Mesendoderm (in vitro differentiated cells): ENCODE data around the gene TMPRSS2.

Experiments used
- DNase-seq: peaks from one replicate; pipeline ENCODE4 v3.0.0; 2013
- H2AK5ac ChIP-seq: 2 replicates; pipeline ENCODE4 v1.6.1; 2013; ENCODE audit warnings: low read length, inconsistent platforms
- H2BK120ac ChIP-seq: 2 replicates; pipeline ENCODE4 v1.6.1; 2013; ENCODE audit warnings: low read depth, mild to moderate bottlenecking, low read length, moderate library complexity, mixed read lengths
- H2BK15ac ChIP-seq: replicated peaks from 2 replicates; pipeline ENCODE4 v1.6.1; 2013; ENCODE audit warnings: low read depth, mild to moderate bottlenecking, moderate library complexity
- H2BK5ac ChIP-seq: 2 replicates; pipeline ENCODE4 v1.6.1; 2013; ENCODE audit warnings: low read length, inconsistent platforms
- H3K18ac ChIP-seq: 2 replicates; pipeline ENCODE4 v1.6.1; 2013; ENCODE audit warnings: mild to moderate bottlenecking, low read length, mixed read lengths
- H3K23ac ChIP-seq: one replicate; pipeline ENCODE4 v1.6.1; 2013; ENCODE audit warnings: low read length
- H3K27ac ChIP-seq: 2 replicates; pipeline ENCODE4 v1.5.1; 2013; ENCODE audit warnings: low read depth, mild to moderate bottlenecking, inconsistent platforms, low read length, moderate library complexity
- H3K27me3 ChIP-seq: 2 replicates; pipeline ENCODE4 v1.6.1; 2013; ENCODE audit warnings: low read length, control low read depth, mild to moderate bottlenecking, inconsistent platforms; ENCODE audit not compliant: insufficient read depth, poor library complexity
- H3K36me3 ChIP-seq: 2 replicates; pipeline ENCODE4 v1.6.1; 2013; ENCODE audit warnings: low read length, inconsistent platforms; ENCODE audit not compliant: control insufficient read depth, insufficient read depth
- H3K4ac ChIP-seq: one replicate; pipeline ENCODE4 v1.6.1; 2013; ENCODE audit warnings: low read depth, mild to moderate bottlenecking, low read length, moderate library complexity
- H3K4me1 ChIP-seq: 2 replicates; pipeline ENCODE4 v1.6.1; 2013; ENCODE audit warnings: low read depth, low read length, inconsistent platforms; ENCODE audit not compliant: control insufficient read depth
- H3K4me2 ChIP-seq: 2 replicates; pipeline ENCODE4 v1.6.1; 2013; ENCODE audit warnings: low read length
- H3K4me3 ChIP-seq: 2 replicates; pipeline ENCODE4 v1.5.1; 2013; ENCODE audit warnings: mild to moderate bottlenecking, low read length
- H3K56ac ChIP-seq: one replicate; pipeline ENCODE4 v1.6.1; 2013; ENCODE audit warnings: low read length
- H3K79me1 ChIP-seq: 2 replicates; pipeline ENCODE4 v1.6.1; 2013; ENCODE audit warnings: low read length, inconsistent platforms
- H3K79me2 ChIP-seq: 2 replicates; pipeline ENCODE4 v1.6.1; 2013; ENCODE audit warnings: mild to moderate bottlenecking, low read length; ENCODE audit not compliant: control insufficient read depth, insufficient read depth
- H3K9ac ChIP-seq: 2 replicates; pipeline ENCODE4 v1.6.1; 2013; ENCODE audit warnings: low read length, inconsistent platforms
- H4K5ac ChIP-seq: one replicate; pipeline ENCODE4 v1.6.1; 2013; ENCODE audit warnings: low read length
- H4K8ac ChIP-seq: one replicate; pipeline ENCODE4 v1.6.1; 2013; ENCODE audit warnings: low read depth, mild to moderate bottlenecking, control low read depth, low read length, moderate library complexity
- WGBS: extraction: QIAGEN DNeasy Blood & Tissue Kit; methylation state at CpG from one replicate; pipeline ENCODE4 v1.1.7; 2013; ENCODE audit warnings: low lambda C conversion rate, missing lambda C conversion rate; ENCODE audit not compliant: insufficient coverage; ENCODE audit errors: extremely low coverage; 5-methylcytosine and 5-hydroxymethylcytosine counted together

The TMPRSS2 gene

DNA sequence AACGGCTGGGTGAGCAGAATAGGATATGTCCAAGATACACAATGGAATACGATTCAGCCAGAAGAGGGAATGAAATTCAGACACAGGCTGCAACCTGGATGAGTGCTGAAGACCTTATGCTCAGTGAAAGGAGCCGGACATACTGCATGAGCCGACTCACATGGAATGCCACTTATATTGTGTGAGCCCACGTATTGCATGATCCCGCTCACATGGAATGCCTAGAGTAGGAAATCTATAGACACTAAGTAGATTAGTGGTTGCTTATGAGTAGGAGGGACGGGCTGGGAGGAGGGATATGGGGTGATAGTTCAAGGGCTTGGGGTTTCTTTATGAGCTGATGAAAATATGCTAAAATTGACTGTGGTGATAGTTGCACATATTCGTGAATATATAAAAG lies 26.8 kb downstream of the TMPRSS2 start:
- Histone ChIP-seq H3K27ac (no peak overlapping the region), H2BK15ac (no peak overlapping the region), H3K4ac (no peak overlapping the region), H2BK120ac (no peak overlapping the region), H2AK5ac (no peak overlapping the region), H3K23ac (no peak overlapping the region), H3K56ac (no peak overlapping the region), H3K4me2 (no peak overlapping the region), H3K79me2 (no peaks in the 10 kb centered on the region), H3K4me1 (no peaks in the 10 kb centered on the region), H2BK5ac (no peak overlapping the region), H4K8ac (no peak overlapping the region), H3K79me1 (no peaks in the 10 kb centered on the region), H4K5ac (no peak overlapping the region), H3K36me3 (no peaks in the 10 kb centered on the region), H3K27me3 (no peaks in the 10 kb centered on the region), H3K18ac (no peak overlapping the region), H3K4me3 (no peak overlapping the region), H3K9ac (no peak overlapping the region)
- WGBS = no CpG with 5 or more reads among the region's 8 CpGs
- no peak for DNase-seq

DNA sequence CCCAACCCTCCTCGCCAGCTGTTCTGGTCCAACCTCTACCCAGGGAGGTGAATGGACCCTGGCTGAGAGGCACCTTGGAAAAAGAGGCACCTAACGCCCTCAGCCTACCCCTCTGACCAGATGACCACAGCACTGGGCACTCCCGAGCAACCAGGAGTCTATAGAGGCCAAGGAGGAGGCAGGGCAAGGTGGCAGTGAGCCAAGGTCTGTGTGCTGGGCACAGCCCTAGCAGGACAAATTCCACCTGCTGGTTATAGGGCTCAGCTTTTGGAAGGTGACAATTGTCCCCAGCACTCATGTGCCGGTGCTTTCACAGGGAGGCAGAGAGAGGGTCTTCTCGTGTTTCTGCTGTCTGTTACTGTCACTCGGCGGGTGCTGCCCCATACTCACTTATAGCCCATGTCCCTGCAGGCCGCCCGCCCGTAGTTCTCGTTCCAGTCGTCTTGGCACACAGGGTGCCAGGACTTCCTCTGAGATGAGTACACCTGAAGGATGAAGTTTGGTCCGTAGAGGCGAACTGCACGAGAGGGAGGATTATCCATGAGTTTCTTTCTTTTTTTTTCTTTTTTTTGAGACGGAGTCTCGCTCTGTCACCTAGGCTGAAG lies 27.8 kb downstream of the TMPRSS2 start:
- H3K23ac ChIP-seq = no peak overlapping the region
- H3K4me2 ChIP-seq = no peak overlapping the region
- H3K27me3 ChIP-seq = no peaks in the 10 kb centered on the region
- WGBS = no CpG with 5 or more reads among the region's 17 CpGs
- H3K4me1 ChIP-seq = no peaks in the 10 kb centered on the region
- H4K5ac ChIP-seq = no peak overlapping the region
- no peak overlapping the region for H2BK15ac ChIP-seq
- H3K4me3 ChIP-seq = no peak overlapping the region
- H3K4ac ChIP-seq = no peak overlapping the region
- no peak overlapping the region for H3K9ac ChIP-seq
- H3K79me2 ChIP-seq = no peaks in the 10 kb centered on the region
- no peak overlapping the region for H2AK5ac ChIP-seq
- no peaks in the 10 kb centered on the region for H3K79me1 ChIP-seq
- DNase-seq = no peak
- no peak overlapping the region for H2BK5ac ChIP-seq
- no peak overlapping the region for H3K27ac ChIP-seq
- H2BK120ac ChIP-seq = no peak overlapping the region
- H4K8ac ChIP-seq = no peak overlapping the region
- H3K36me3 ChIP-seq = no peaks in the 10 kb centered on the region
- peak overlapping the region; percentile 5 for H3K56ac ChIP-seq
- H3K18ac ChIP-seq = no peak overlapping the region

DNA sequence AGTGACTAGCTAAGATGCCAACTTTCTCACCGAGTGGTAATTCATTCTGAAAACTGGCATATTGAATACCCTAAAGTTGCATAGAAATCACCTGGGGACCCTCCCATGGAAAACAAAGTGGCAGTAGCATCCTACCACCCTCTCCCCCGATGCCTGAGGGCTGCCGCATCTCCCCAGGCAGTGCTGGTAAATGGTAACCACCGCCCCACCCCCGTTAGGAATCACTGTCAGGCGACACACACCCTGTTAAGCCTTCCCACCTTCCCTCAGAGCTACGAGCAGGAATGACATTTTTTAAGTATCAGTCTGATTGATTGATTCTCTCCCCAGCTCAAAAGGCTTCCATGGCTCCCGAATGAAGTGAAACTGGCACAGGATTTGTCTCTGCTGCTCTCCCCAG lies 28.3 kb downstream of the TMPRSS2 start:
- Histone ChIP-seq H3K79me1 (no peaks in the 10 kb centered on the region), H2BK5ac (no peak overlapping the region), H2AK5ac (no peak overlapping the region), H3K4ac (no peak overlapping the region), H4K5ac (no peak overlapping the region), H3K4me2 (no peak overlapping the region), H3K9ac (no peak overlapping the region), H2BK120ac (no peak overlapping the region), H3K4me3 (no peak overlapping the region), H3K36me3 (no peaks in the 10 kb centered on the region), H4K8ac (no peak overlapping the region), H3K23ac (no peak overlapping the region), H3K56ac (no peak overlapping the region), H3K4me1 (no peaks in the 10 kb centered on the region), H2BK15ac (no peak overlapping the region), H3K18ac (no peak overlapping the region), H3K79me2 (no peaks in the 10 kb centered on the region), H3K27ac (no peak overlapping the region), H3K27me3 (no peaks in the 10 kb centered on the region)
- no CpG with 5 or more reads among the region's 8 CpGs for WGBS
- no peak for DNase-seq

DNA sequence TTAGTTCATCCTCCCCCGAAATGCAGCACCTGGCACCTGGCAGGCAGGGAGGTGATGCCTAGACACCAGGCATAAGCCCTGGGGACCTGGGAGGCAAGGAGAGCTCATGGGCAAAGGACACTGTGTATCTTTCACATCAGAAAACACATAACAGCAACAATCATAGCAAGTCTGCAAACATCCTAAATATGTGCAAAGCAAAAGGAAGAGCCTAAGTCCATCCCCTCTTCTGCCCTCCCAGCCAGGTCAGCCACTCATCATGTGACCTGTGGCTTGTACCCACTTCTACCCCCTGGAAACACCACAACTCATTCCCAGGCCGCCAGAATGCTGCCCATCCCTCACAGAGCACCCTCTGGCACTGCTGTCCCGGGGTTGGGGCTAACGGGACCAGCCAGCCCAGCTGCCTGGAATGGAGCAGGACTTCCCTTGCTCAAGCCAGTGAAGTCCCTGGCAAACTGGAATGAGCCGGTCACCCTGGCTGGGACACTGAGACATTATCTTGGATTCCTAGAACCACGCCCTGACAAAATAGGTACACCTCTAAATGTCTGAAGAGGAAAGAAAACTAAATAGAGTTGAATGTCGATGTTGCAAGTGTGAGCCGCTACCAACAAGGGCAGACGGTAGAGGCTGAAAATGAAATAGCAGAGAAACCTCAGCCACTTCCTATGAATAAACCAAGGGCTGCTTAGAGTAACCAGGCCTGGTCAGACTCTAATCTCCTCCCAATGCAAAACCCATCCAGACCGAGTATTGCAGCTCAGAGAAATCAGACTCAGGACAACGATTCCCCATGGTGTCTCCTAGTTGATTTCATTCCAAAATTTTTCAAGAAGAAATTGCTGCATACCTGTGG lies 29.4 kb downstream of the TMPRSS2 start:
- Histone ChIP-seq H2AK5ac (no peak overlapping the region), H3K27me3 (no peaks in the 10 kb centered on the region), H3K79me1 (no peaks in the 10 kb centered on the region), H4K5ac (no peak overlapping the region), H4K8ac (no peak overlapping the region), H3K23ac (no peak overlapping the region), H2BK120ac (no peak overlapping the region), H3K4me2 (no peak overlapping the region), H3K4me1 (no peaks in the 10 kb centered on the region), H3K4ac (no peak overlapping the region), H2BK5ac (no peak overlapping the region), H3K27ac (no peak overlapping the region), H2BK15ac (no peak overlapping the region), H3K9ac (no peak overlapping the region), H3K79me2 (no peaks in the 10 kb centered on the region), H3K18ac (no peak overlapping the region), H3K36me3 (no peaks in the 10 kb centered on the region), H3K56ac (no peak overlapping the region), H3K4me3 (no peak overlapping the region)
- no CpG with 5 or more reads among the region's 11 CpGs for WGBS
- DNase-seq = no peak

DNA sequence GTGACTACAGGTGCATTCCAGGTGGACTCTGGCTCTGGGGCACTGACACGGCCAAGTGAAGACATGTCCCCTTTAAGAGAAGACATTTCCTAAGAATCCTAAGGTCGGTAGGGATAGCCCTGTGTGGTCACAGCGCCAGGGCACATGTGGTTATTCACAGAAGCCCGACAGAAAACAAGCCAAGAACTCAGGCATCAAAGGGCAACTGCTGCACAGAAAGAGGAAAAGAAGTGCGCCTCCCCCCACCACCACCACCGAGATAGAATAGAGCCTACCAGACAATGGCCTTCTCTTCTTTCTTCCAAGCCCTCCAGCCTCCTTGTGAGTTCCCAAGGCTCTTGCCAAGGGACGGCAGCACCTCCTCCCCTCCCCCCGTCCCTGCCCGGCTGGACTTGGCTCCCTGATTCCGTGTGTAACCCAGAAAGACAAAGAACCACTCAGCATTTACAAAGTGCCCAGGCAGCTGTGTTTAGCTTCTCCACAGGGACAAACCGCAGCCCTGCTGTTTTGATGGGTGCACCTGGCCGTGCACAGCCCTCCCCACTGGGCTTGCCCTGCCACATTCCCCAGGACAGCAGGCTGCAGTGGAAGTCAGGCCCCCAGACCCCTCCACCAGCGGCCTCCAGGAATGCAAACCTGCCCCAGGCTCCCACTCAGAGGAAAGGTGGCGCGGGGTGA lies 30.2 kb downstream of the TMPRSS2 start:
- H3K56ac ChIP-seq = no peak overlapping the region
- no peaks in the 10 kb centered on the region for H3K36me3 ChIP-seq
- H3K23ac ChIP-seq = no peak overlapping the region
- no peak overlapping the region for H2BK120ac ChIP-seq
- no peak overlapping the region for H3K27ac ChIP-seq
- no peak overlapping the region for H3K4me3 ChIP-seq
- no peak overlapping the region for H3K4ac ChIP-seq
- H2BK5ac ChIP-seq = no peak overlapping the region
- no peak overlapping the region for H2AK5ac ChIP-seq
- H4K8ac ChIP-seq = no peak overlapping the region
- no peak overlapping the region for H2BK15ac ChIP-seq
- no peak overlapping the region for H3K9ac ChIP-seq
- no peak overlapping the region for H3K18ac ChIP-seq
- WGBS = no CpG with 5 or more reads among the region's 15 CpGs
- H3K4me2 ChIP-seq = no peak overlapping the region
- no peak overlapping the region for H4K5ac ChIP-seq
- no peaks in the 10 kb centered on the region for H3K79me2 ChIP-seq
- no peaks in the 10 kb centered on the region for H3K4me1 ChIP-seq
- no peaks in the 10 kb centered on the region for H3K27me3 ChIP-seq
- no peaks in the 10 kb centered on the region for H3K79me1 ChIP-seq
- DNase-seq = peak; percentile 27
